Lower lobe of right lung (tissue), 2 donors: ENCODE results near the gene CCDC9. TPM values are rescaled to one million over a fixed set of nuclear protein-coding genes. Genes with fewer than 3 reads are reported as not detected.
"Not testable (repeated sequence)": the region's sequence is repeated elsewhere in the genome, so short reads cannot be mapped to it uniquely, and the experiment has no call there.

Experiments used
- ATAC-seq, 2 donors: fragments of 200-7000 bp; cut with Tn5 transposase; one replicate each; pipeline ENCODE4 v1.9.1; 2020 to 2022; ENCODE audit warnings: mild to moderate bottlenecking in 2 of 2, moderate library complexity in 2 of 2
- DNase-seq: peaks from one replicate; pipeline ENCODE4 v3.0.0-alpha.2; 2020
- H3K27ac ChIP-seq: fragments of 200-600 bp; one replicate; pipeline ENCODE4 v1.8.0; 2022
- H3K27me3 ChIP-seq: fragments of 200-600 bp; one replicate; pipeline ENCODE4 v1.8.0; 2022; ENCODE audit warnings: low read depth
- H3K36me3 ChIP-seq: fragments of 200-600 bp; one replicate; pipeline ENCODE4 v1.8.0; 2022; ENCODE audit warnings: mild to moderate bottlenecking
- H3K4me1 ChIP-seq: fragments of 200-600 bp; one replicate; pipeline ENCODE4 v1.8.0; 2022
- H3K4me3 ChIP-seq: fragments of 200-600 bp; one replicate; pipeline ENCODE4 v1.8.0; 2022; ENCODE audit warnings: mild to moderate bottlenecking
- H3K9me3 ChIP-seq: fragments of 200-600 bp; one replicate; pipeline ENCODE4 v1.8.0; 2022
- CTCF ChIP-seq: fragments of 200-600 bp; IDR thresholded peaks from one replicate; pipeline ENCODE4 v1.8.0; 2022; ENCODE audit warnings: antibody characterized with exemption, mild to moderate bottlenecking
- intact Hi-C: fragments of 100-400 bp; cut with DNase I; formaldehyde crosslinking; loops from one replicate; pipeline ENCODE4 v1.11.0; 2022
- total RNA-seq: library from RNA; stranded (reverse); fragmentation: NEBNext Ultra II Directional; extraction: Animal tissue kit (Norgen Biotek cat#: 25700); gene quantifications from one replicate; pipeline ENCODE4 v1.2.1, GENCODE V29; 2021
- donor health status: DM: no; HTN: yes; CAD: no; lungs with severe emphysema.

Gene CCDC9
- total RNA-seq, 1 donor from 2014 or later, result 30.7 TPM

GRCh38 chr19:47243364-47243775 lies 13.0 kb upstream of the CCDC9 start:
- intact Hi-C loops, result no loop called here
- no peaks in the 10 kb centered on the region for H3K36me3 ChIP-seq
- H3K27me3 ChIP-seq, result peaks cover 14% of the 10 kb centered on the region
- H3K4me3 ChIP-seq, result peak overlapping the region; percentile 40
- no peaks in the 10 kb centered on the region for H3K9me3 ChIP-seq
- DNase-seq (no peak), ATAC-seq (no peak)
- TF ChIP-seq CTCF, result no peak
- peaks cover 49% of the 10 kb centered on the region for H3K4me1 ChIP-seq
- peak overlapping the region; percentile 36 for H3K27ac ChIP-seq

GRCh38 chr19:47243776-47244547 lies 12.4 kb upstream of the CCDC9 start:
- peak overlapping the region; percentile 40 for H3K4me3 ChIP-seq
- intact Hi-C loops, result no loop called here

GRCh38 chr19:47247308-47247990 lies 8.9 kb upstream of the CCDC9 start:
- no peaks in the 10 kb centered on the region for H3K36me3 ChIP-seq
- peaks cover 30% of the 10 kb centered on the region for H3K4me1 ChIP-seq
- intact Hi-C loops, result no loop called here
- no peak overlapping the region for H3K27ac ChIP-seq
- peak; percentile 94 for TF ChIP-seq CTCF
- ATAC-seq (peak; percentile 25 to 53), DNase-seq (peak; percentile 87)
- no peaks in the 10 kb centered on the region for H3K27me3 ChIP-seq
- H3K9me3 ChIP-seq, result no peaks in the 10 kb centered on the region
- H3K4me3 ChIP-seq, result no peak overlapping the region

More at GRCh38 chr19:47243776-47244547, 12.4 kb upstream of the CCDC9 start:
- H3K4me1 ChIP-seq, result peaks cover 49% of the 10 kb centered on the region
- ATAC-seq (peak; percentile 92 to 93), DNase-seq (peak; percentile 94)
- peak; percentile 99 for TF ChIP-seq CTCF
- H3K27ac ChIP-seq, result peak overlapping the region; percentile 61
- no peaks in the 10 kb centered on the region for H3K9me3 ChIP-seq
- H3K27me3 ChIP-seq, result peaks cover 14% of the 10 kb centered on the region
- H3K36me3 ChIP-seq, result no peaks in the 10 kb centered on the region

GRCh38 chr19:47253016-47253415 lies 3.3 kb upstream of the CCDC9 start:
- H3K36me3 ChIP-seq, H3K9me3 ChIP-seq, H3K4me3 ChIP-seq, ATAC-seq, H3K27me3 ChIP-seq, intact Hi-C loops, DNase-seq, H3K27ac ChIP-seq: not testable (repeated sequence)
- peaks cover 12% of the 10 kb centered on the region for H3K4me1 ChIP-seq

- intact Hi-C loops, result no loop called here
- H3K4me3 ChIP-seq, result no peak overlapping the region
- DNase-seq (no peak), ATAC-seq (no peak)
- H3K36me3 ChIP-seq, result peaks cover 3% of the 10 kb centered on the region
- H3K9me3 ChIP-seq, result no peaks in the 10 kb centered on the region
- TF ChIP-seq CTCF, result no peak
- H3K27ac ChIP-seq, result no peak overlapping the region
- no peaks in the 10 kb centered on the region for H3K27me3 ChIP-seq
- H3K4me1 ChIP-seq, result peaks cover 16% of the 10 kb centered on the region
Measured at GRCh38 chr19:47253467-47253881, 2.9 kb upstream of the CCDC9 start.

GRCh38 chr19:47253970-47254369 lies 2.4 kb upstream of the CCDC9 start:
- Histone ChIP-seq H3K27me3 (no peaks in the 10 kb centered on the region), H3K27ac (no peak overlapping the region), H3K36me3 (peaks cover 8% of the 10 kb centered on the region), H3K9me3 (no peaks in the 10 kb centered on the region), H3K4me3 (no peak overlapping the region), H3K4me1 (peaks cover 21% of the 10 kb centered on the region)
- no peak for ATAC-seq
- intact Hi-C loops, result no loop called here
- no peak for TF ChIP-seq CTCF
- no peak for DNase-seq
